ENCODE results near the gene OR4S2. TPM values are rescaled to one million over a fixed set of nuclear protein-coding genes. Genes with fewer than 3 reads are reported as not detected.

Gene OR4S2
- total RNA-seq, 1 donor from 2014 or later: not detected

DNA sequence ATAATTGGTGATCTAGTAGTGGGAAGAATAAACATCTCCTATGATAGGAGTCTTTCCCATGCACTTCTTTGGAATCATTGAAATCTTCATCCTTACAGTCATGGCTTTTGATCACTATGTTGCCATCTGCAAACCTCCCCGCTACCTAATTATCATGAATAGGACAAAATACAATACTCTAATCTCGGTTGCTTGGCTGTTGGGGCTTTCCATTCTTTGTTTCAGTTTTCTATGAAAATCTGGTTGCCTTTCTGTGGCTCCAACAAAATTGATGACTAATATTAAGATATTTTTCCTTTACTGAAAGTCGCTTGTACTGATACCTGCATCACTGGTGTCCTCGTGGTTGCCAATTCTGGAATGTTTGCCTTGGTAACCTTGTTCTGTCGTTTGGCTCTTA is 25.7 kb downstream of the OR4S2 start:
- H3K4me3 ChIP-seq: no peak overlapping the region
- no peaks in the 10 kb centered on the region for H3K27me3 ChIP-seq (ENCODE audit: low read depth)
- TF ChIP-seq, protein P1, sequence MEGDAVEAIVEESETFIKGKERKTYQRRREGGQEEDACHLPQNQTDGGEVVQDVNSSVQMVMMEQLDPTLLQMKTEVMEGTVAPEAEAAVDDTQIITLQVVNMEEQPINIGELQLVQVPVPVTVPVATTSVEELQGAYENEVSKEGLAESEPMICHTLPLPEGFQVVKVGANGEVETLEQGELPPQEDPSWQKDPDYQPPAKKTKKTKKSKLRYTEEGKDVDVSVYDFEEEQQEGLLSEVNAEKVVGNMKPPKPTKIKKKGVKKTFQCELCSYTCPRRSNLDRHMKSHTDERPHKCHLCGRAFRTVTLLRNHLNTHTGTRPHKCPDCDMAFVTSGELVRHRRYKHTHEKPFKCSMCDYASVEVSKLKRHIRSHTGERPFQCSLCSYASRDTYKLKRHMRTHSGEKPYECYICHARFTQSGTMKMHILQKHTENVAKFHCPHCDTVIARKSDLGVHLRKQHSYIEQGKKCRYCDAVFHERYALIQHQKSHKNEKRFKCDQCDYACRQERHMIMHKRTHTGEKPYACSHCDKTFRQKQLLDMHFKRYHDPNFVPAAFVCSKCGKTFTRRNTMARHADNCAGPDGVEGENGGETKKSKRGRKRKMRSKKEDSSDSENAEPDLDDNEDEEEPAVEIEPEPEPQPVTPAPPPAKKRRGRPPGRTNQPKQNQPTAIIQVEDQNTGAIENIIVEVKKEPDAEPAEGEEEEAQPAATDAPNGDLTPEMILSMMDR (IDR thresholded peaks at IDR 0.05; ENCODE audit: borderline replicate concordance): no peak
- no peak overlapping the region for H3K27ac ChIP-seq (replicated peaks)
- no peaks in the 10 kb centered on the region for H3K36me3 ChIP-seq
- DNase-seq: no peak
- H3K4me1 ChIP-seq: no peaks in the 10 kb centered on the region
- intact Hi-C loops (cut with micrococcal nuclease): no loop called here
- no peaks in the 10 kb centered on the region for H3K9me3 ChIP-seq (replicated peaks)

DNA sequence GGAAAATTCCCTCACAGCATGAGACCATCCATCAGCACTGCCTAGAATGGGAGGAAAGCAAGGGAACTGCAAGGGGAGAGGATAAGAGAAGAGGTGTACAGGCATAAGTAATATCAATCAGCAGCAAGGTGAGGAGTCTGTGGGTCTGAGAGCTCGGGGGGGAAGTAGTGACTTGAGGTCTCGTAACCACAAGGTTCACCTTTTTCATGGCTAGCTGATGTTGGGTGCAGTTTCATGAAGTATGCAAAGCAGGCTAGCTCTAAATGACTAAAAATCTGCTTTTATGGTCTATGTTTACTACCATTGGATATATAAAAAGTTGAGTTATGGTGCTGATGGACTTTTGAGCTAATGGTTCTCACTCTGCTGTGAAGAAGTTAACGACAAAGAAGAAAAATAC is 49.7 kb downstream of the OR4S2 start:
- no peak for DNase-seq
- intact Hi-C loops (cut with micrococcal nuclease): no loop called here
- H3K4me3 ChIP-seq: no peak overlapping the region
- TF ChIP-seq, protein P1 (IDR thresholded peaks at IDR 0.05; ENCODE audit: borderline replicate concordance): no peak
- no peaks in the 10 kb centered on the region for H3K27me3 ChIP-seq (ENCODE audit: low read depth)
- H3K27ac ChIP-seq (replicated peaks): no peak overlapping the region
- no peaks in the 10 kb centered on the region for H3K4me1 ChIP-seq
- H3K36me3 ChIP-seq: no peaks in the 10 kb centered on the region
- peaks cover 28% of the 10 kb centered on the region for H3K9me3 ChIP-seq (replicated peaks)

DNA sequence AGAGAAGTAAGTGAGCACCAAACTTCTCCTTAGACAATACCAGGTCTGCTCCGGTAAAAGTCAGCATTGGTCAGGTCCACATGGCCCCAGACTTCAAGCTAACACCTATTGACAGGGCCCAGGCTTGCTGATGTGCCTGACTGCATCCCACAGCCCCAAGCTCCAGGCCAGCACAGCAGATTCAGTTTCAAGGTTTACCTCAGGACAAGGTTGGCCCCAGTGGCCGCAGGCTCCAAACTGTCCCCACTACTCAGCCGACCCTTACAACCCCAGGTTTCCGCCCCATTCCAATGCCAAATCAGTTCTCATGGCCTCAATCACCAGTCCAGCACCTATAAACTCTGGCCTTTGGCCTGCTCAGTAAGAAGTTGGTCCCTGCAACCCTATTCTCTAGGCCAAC is 53.3 kb downstream of the OR4S2 start:
- no peak overlapping the region for H3K27ac ChIP-seq (replicated peaks)
- TF ChIP-seq, protein P1 (IDR thresholded peaks at IDR 0.05; ENCODE audit: borderline replicate concordance): no peak
- peaks cover 44% of the 10 kb centered on the region for H3K9me3 ChIP-seq (replicated peaks)
- H3K27me3 ChIP-seq (ENCODE audit: low read depth): no peaks in the 10 kb centered on the region
- no peak overlapping the region for H3K4me3 ChIP-seq
- intact Hi-C loops (cut with micrococcal nuclease): no loop called here
- no peaks in the 10 kb centered on the region for H3K36me3 ChIP-seq
- DNase-seq: no peak
- H3K4me1 ChIP-seq: no peaks in the 10 kb centered on the region

Other genes with a start within 250 kb of the OR4S2 start
- gene OR4C15, start 93.9 kb upstream of the OR4S2 start, total RNA-seq: not detected
- not detected for gene OR4C16, start 76.2 kb upstream of the OR4S2 start, total RNA-seq
- gene OR4C11, start 40.7 kb upstream of the OR4S2 start, total RNA-seq: not detected
- gene OR4P4, start 13.2 kb upstream of the OR4S2 start, total RNA-seq: not detected
- gene OR4C6, start 13.9 kb downstream of the OR4S2 start, total RNA-seq: not detected
- not detected for gene OR5D13, start 125.1 kb downstream of the OR4S2 start, total RNA-seq
- gene OR5D14, start 147.2 kb downstream of the OR4S2 start, total RNA-seq: not detected
- gene OR5L1, start 163.0 kb downstream of the OR4S2 start, total RNA-seq: not detected
- not detected for gene OR5D18, start 171.3 kb downstream of the OR4S2 start, total RNA-seq
- gene OR5L2, start 178.9 kb downstream of the OR4S2 start, total RNA-seq: not detected
- gene OR5D16, start 190.4 kb downstream of the OR4S2 start, total RNA-seq: not detected
- gene TRIM51, start 235.0 kb downstream of the OR4S2 start, total RNA-seq: not detected

Data from left ventricle myocardium inferior (tissue), 1 donor.